Measurements from ENCODE around the gene LYSMD3. TPM values are rescaled to one million over a fixed set of nuclear protein-coding genes. Genes with fewer than 3 reads are reported as not detected.

Gene LYSMD3
- total and polyA plus RNA-seq, 2 donors from 2014 or later: 7.3 to 18.7 TPM

DNA sequence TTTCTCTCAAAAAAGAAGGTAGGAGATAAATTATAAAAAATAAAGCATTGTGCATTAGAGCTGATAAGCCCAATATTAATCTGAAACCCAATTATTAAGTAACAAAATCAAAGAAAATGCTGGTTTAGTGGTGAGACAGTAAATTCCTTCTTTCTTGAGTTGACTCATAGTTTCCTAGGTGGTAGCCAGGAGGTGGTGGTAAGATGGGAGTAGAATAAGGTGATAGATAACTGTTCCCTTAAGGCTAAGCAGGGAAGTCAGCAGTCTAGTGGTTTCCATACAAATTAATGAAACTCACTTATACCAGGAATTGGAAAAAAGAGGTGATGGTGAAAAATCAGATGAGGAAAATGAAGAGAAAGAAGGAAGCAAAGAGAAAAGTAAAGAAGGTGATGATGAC, 23.2 kb downstream of the LYSMD3 start:
- no peak for DNase-seq
- no peaks in the 10 kb centered on the region for H3K9me3 ChIP-seq (ENCODE audit: control insufficient read depth in 2 of 3, insufficient read depth in 1 of 3, low read length in 3 of 3)
- H3K27ac ChIP-seq (ENCODE audit: low read depth in 2 of 2, low read length in 2 of 2): no peak overlapping the region
- no peaks in the 10 kb centered on the region for H3K4me1 ChIP-seq (ENCODE audit: control insufficient read depth in 2 of 3, insufficient read depth in 2 of 3, low read depth in 1 of 3, low read length in 3 of 3)
- H3K27me3 ChIP-seq (ENCODE audit: control insufficient read depth, insufficient read depth, low read length): no peaks in the 10 kb centered on the region
- H3K36me3 ChIP-seq (ENCODE audit: control insufficient read depth in 2 of 3, insufficient read depth in 3 of 3, low read length in 3 of 3): no peaks in the 10 kb centered on the region
- TF ChIP-seq, protein P1, sequence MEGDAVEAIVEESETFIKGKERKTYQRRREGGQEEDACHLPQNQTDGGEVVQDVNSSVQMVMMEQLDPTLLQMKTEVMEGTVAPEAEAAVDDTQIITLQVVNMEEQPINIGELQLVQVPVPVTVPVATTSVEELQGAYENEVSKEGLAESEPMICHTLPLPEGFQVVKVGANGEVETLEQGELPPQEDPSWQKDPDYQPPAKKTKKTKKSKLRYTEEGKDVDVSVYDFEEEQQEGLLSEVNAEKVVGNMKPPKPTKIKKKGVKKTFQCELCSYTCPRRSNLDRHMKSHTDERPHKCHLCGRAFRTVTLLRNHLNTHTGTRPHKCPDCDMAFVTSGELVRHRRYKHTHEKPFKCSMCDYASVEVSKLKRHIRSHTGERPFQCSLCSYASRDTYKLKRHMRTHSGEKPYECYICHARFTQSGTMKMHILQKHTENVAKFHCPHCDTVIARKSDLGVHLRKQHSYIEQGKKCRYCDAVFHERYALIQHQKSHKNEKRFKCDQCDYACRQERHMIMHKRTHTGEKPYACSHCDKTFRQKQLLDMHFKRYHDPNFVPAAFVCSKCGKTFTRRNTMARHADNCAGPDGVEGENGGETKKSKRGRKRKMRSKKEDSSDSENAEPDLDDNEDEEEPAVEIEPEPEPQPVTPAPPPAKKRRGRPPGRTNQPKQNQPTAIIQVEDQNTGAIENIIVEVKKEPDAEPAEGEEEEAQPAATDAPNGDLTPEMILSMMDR (IDR thresholded peaks at IDR 0.05; ENCODE audit: borderline replicate concordance, extremely low read depth, insufficient read depth): no peak
- intact Hi-C loops (cut with DNase I): no loop called here
- FAIRE-seq: no peak
- no peak overlapping the region for H3K9ac ChIP-seq (ENCODE audit: low read length in 3 of 3)
- no peak overlapping the region for H3K4me3 ChIP-seq (ENCODE audit: low read length in 3 of 3)

DNA sequence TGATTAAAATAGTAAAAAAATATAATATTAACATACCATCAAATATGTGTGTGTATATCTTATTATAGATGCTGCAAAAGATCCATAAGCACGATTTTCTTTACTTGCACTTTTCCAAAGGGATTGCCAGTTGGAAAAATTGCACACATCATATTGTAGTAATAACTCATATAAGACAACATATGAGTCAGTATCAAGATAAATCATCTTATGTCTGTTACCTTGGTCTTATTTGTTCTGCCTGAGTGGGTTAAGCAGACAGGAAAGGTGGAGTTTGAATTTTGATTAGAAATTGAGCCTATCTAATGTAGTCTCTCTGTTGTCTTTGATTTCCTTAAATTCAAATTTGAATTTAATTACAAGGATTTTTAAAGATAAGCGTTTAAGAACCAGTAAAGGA, 24.6 kb downstream of the LYSMD3 start:
- Histone ChIP-seq H3K27ac (ENCODE audit: low read depth in 2 of 2, low read length in 2 of 2) (no peak overlapping the region), H3K4me1 (ENCODE audit: control insufficient read depth in 2 of 3, insufficient read depth in 2 of 3, low read depth in 1 of 3, low read length in 3 of 3) (no peaks in the 10 kb centered on the region), H3K36me3 (ENCODE audit: control insufficient read depth in 2 of 3, insufficient read depth in 3 of 3, low read length in 3 of 3) (no peaks in the 10 kb centered on the region), H3K27me3 (ENCODE audit: control insufficient read depth, insufficient read depth, low read length) (no peaks in the 10 kb centered on the region), H3K4me3 (ENCODE audit: low read length in 3 of 3) (no peak overlapping the region), H3K9ac (ENCODE audit: low read length in 3 of 3) (no peak overlapping the region), H3K9me3 (ENCODE audit: control insufficient read depth in 2 of 3, insufficient read depth in 1 of 3, low read length in 3 of 3) (no peaks in the 10 kb centered on the region)
- intact Hi-C loops (cut with DNase I): no loop called here
- no peak for FAIRE-seq
- TF ChIP-seq, protein P1 (IDR thresholded peaks at IDR 0.05; ENCODE audit: borderline replicate concordance, extremely low read depth, insufficient read depth): no peak
- DNase-seq: no peak

GRCh38 chr5:90503596-90503995, 25.8 kb downstream of the LYSMD3 start:
- Histone ChIP-seq H3K27ac (ENCODE audit: low read depth in 2 of 2, low read length in 2 of 2) (no peak overlapping the region), H3K27me3 (ENCODE audit: control insufficient read depth, insufficient read depth, low read length) (no peaks in the 10 kb centered on the region), H3K36me3 (ENCODE audit: control insufficient read depth in 2 of 3, insufficient read depth in 3 of 3, low read length in 3 of 3) (no peaks in the 10 kb centered on the region), H3K9me3 (ENCODE audit: control insufficient read depth in 2 of 3, insufficient read depth in 1 of 3, low read length in 3 of 3) (no peaks in the 10 kb centered on the region), H3K4me3 (ENCODE audit: low read length in 3 of 3) (no peak overlapping the region), H3K9ac (ENCODE audit: low read length in 3 of 3) (no peak overlapping the region), H3K4me1 (ENCODE audit: control insufficient read depth in 2 of 3, insufficient read depth in 2 of 3, low read depth in 1 of 3, low read length in 3 of 3) (no peaks in the 10 kb centered on the region)
- DNase-seq (no peak), FAIRE-seq (no peak)
- TF ChIP-seq, protein P1 (IDR thresholded peaks at IDR 0.05; ENCODE audit: borderline replicate concordance, extremely low read depth, insufficient read depth): no peak
- intact Hi-C loops (cut with DNase I): no loop called here

- Histone ChIP-seq H3K4me3 (ENCODE audit: low read length in 3 of 3) (no peak overlapping the region), H3K27me3 (ENCODE audit: control insufficient read depth, insufficient read depth, low read length) (no peaks in the 10 kb centered on the region), H3K36me3 (ENCODE audit: control insufficient read depth in 2 of 3, insufficient read depth in 3 of 3, low read length in 3 of 3) (no peaks in the 10 kb centered on the region), H3K27ac (ENCODE audit: low read depth in 2 of 2, low read length in 2 of 2) (no peak overlapping the region), H3K4me1 (ENCODE audit: control insufficient read depth in 2 of 3, insufficient read depth in 2 of 3, low read depth in 1 of 3, low read length in 3 of 3) (no peaks in the 10 kb centered on the region), H3K9ac (ENCODE audit: low read length in 3 of 3) (no peak overlapping the region), H3K9me3 (ENCODE audit: control insufficient read depth in 2 of 3, insufficient read depth in 1 of 3, low read length in 3 of 3) (peaks cover 0 to 8% (median 2%) of the 10 kb centered on the region in 3 donors)
- FAIRE-seq (no peak), DNase-seq (no peak)
- TF ChIP-seq, protein P1 (IDR thresholded peaks at IDR 0.05; ENCODE audit: borderline replicate concordance, extremely low read depth, insufficient read depth): no peak
- intact Hi-C loops (cut with DNase I): no loop called here
Measured at GRCh38 chr5:90495146-90495545, 34.2 kb downstream of the LYSMD3 start.
